Cerebellar cortex (tissue), 1 donor: ENCODE results near the gene APOL3.
"Not testable (repeated sequence)": the region's sequence is repeated elsewhere in the genome, so short reads cannot be mapped to it uniquely, and the experiment has no call there.

Experiments used
- DNase-seq: peaks from one replicate; pipeline ENCODE4 v3.0.0-alpha.2; 2015; ENCODE audit warnings: low spot score

APOL3 gene

GRCh38 chr22:36193171-36193570, 32.6 kb upstream of the APOL3 start:
- no peak for DNase-seq

- DNase-seq, result no peak
Observed at GRCh38 chr22:36192542-36192941, 32.0 kb upstream of the APOL3 start.

- DNase-seq, result no peak
Observed at GRCh38 chr22:36191106-36191836, 30.7 kb upstream of the APOL3 start.

- DNase-seq, result not testable (repeated sequence)
Observed at GRCh38 chr22:36187862-36188261, 27.3 kb upstream of the APOL3 start.

GRCh38 chr22:36185828-36186624, 25.5 kb upstream of the APOL3 start:
- DNase-seq, result no peak

GRCh38 chr22:36184433-36185025, 24.0 kb upstream of the APOL3 start:
- peak; percentile 27 for DNase-seq

GRCh38 chr22:36183446-36183845, 22.9 kb upstream of the APOL3 start:
- no peak for DNase-seq

- DNase-seq, result no peak
Observed at GRCh38 chr22:36182857-36183256, 22.3 kb upstream of the APOL3 start.

- DNase-seq, result no peak
Observed at GRCh38 chr22:36182056-36182455, 21.5 kb upstream of the APOL3 start.

GRCh38 chr22:36180928-36181327, 20.4 kb upstream of the APOL3 start:
- no peak for DNase-seq

- DNase-seq, result peak; percentile 42
Observed at GRCh38 chr22:36180038-36180880, 19.7 kb upstream of the APOL3 start.

- no peak for DNase-seq
Observed at GRCh38 chr22:36177160-36177559, 16.6 kb upstream of the APOL3 start.

GRCh38 chr22:36175892-36176291, 15.3 kb upstream of the APOL3 start:
- DNase-seq, result no peak

GRCh38 chr22:36171941-36172340, 11.4 kb upstream of the APOL3 start:
- no peak for DNase-seq

- DNase-seq, result no peak
Observed at GRCh38 chr22:36166518-36167220, 6.1 kb upstream of the APOL3 start.

GRCh38 chr22:36166086-36166485, 5.5 kb upstream of the APOL3 start:
- no peak for DNase-seq

GRCh38 chr22:36165141-36165540, 4.6 kb upstream of the APOL3 start:
- no peak for DNase-seq

- no peak for DNase-seq
Observed at GRCh38 chr22:36164621-36165020, 4.1 kb upstream of the APOL3 start.

GRCh38 chr22:36163497-36163896, 2.9 kb upstream of the APOL3 start:
- no peak for DNase-seq

GRCh38 chr22:36162127-36163034, 1.8 kb upstream of the APOL3 start:
- DNase-seq, result no peak

- not testable (repeated sequence) for DNase-seq
Observed at GRCh38 chr22:36161793-36162126, 1.2 kb upstream of the APOL3 start.
